Tongue (tissue), 1 donor: ENCODE measurements around the gene MT4. TPM values are rescaled to one million over a fixed set of nuclear protein-coding genes. Genes with fewer than 3 reads are reported as not detected.

Experiments used
- total RNA-seq: library from RNA; depleted of rRNA; stranded (reverse); fragments of >200 nt; gene quantifications from one replicate; pipeline ENCODE4 v1.2.3, GENCODE V29; 2014

The MT4 gene
- total RNA-seq, 1 donor from 2014 or later: not detected

Other genes starting within 250 kb of the MT4 start
- 124 TPM for gene AMFR, start 139.5 kb upstream of the MT4 start, total RNA-seq
- gene NUDT21, start 113.7 kb upstream of the MT4 start, total RNA-seq: 81.8 TPM
- 61.0 TPM for gene OGFOD1, start 113.5 kb upstream of the MT4 start, total RNA-seq
- gene BBS2, start 45.0 kb upstream of the MT4 start, total RNA-seq: 55.0 TPM
- gene MT3, start 24.5 kb downstream of the MT4 start, total RNA-seq: not detected
- 3.0 TPM for gene MT2A, start 43.5 kb downstream of the MT4 start, total RNA-seq
- gene MT1E, start 60.7 kb downstream of the MT4 start, total RNA-seq: 16.3 TPM
- gene MT1M, start 67.6 kb downstream of the MT4 start, total RNA-seq: 1.7 TPM
- gene MT1A, start 73.6 kb downstream of the MT4 start, total RNA-seq: not detected
- gene MT1B, start 86.8 kb downstream of the MT4 start, total RNA-seq: not detected
- gene MT1F, start 92.9 kb downstream of the MT4 start, total RNA-seq: 8.2 TPM
- not detected for gene MT1G, start 103.0 kb downstream of the MT4 start, total RNA-seq
- gene MT1H, start 104.7 kb downstream of the MT4 start, total RNA-seq: not detected
- 55.9 TPM for gene MT1X, start 117.4 kb downstream of the MT4 start, total RNA-seq
- 52.8 TPM for gene NUP93, start 165.1 kb downstream of the MT4 start, total RNA-seq